SK-N-SH treated with all-trans-retinoic acid at 6 μM for 48 hours (cell line): ENCODE measurements around the gene RAB5B.

Experiments used
- ARNTL ChIP-seq: fragments of 450-650 bp; formaldehyde crosslinking; IDR thresholded peaks from 2 replicates; pipeline ENCODE4 v1.5.0; 2020; ENCODE audit warnings: low read depth, mild to moderate bottlenecking, moderate library complexity, borderline replicate concordance
- ESRRG ChIP-seq: fragments of 250-450 bp; sonication (Bioruptor Pico); IDR thresholded peaks from 2 replicates; pipeline ENCODE4 v1.6.1; 2021; ENCODE audit warnings: mild to moderate bottlenecking
- PATZ1 ChIP-seq: fragments of 250-450 bp; sonication (Bioruptor Pico); IDR thresholded peaks from 2 replicates; pipeline ENCODE4 v1.8.0; 2020; ENCODE audit warnings: mild to moderate bottlenecking, moderate library complexity, borderline replicate concordance
- TOX ChIP-seq: fragments of 250-450 bp; sonication (Bioruptor Pico); IDR thresholded peaks from 2 replicates; pipeline ENCODE4 v1.8.0; 2021; ENCODE audit warnings: mild to moderate bottlenecking, moderate library complexity, borderline replicate concordance
- ZC3H10 ChIP-seq: fragments of 250-450 bp; sonication (Bioruptor Pico); IDR thresholded peaks from 2 replicates; pipeline ENCODE4 v1.5.1; 2021; ENCODE audit warnings: mild to moderate bottlenecking, moderate library complexity
- TF ChIP-seq, protein P1 (sequence below): fragments of 250-450 bp; sonication (Bioruptor Pico); IDR thresholded peaks from 2 replicates; pipeline ENCODE4 v1.5.1; 2020; ENCODE audit warnings: low read depth, mild to moderate bottlenecking, moderate library complexity
- TF ChIP-seq, protein P2 (sequence below): fragments of 250-450 bp; sonication (Bioruptor Pico); IDR thresholded peaks from 2 replicates; pipeline ENCODE4 v1.5.1; 2021; ENCODE audit warnings: mild to moderate bottlenecking, moderate library complexity

GRCh38 chr12:56010111-56010570 is 36.3 kb downstream of the RAB5B start:
- TF ChIP-seq PATZ1: no peak
- TF ChIP-seq, protein P1, sequence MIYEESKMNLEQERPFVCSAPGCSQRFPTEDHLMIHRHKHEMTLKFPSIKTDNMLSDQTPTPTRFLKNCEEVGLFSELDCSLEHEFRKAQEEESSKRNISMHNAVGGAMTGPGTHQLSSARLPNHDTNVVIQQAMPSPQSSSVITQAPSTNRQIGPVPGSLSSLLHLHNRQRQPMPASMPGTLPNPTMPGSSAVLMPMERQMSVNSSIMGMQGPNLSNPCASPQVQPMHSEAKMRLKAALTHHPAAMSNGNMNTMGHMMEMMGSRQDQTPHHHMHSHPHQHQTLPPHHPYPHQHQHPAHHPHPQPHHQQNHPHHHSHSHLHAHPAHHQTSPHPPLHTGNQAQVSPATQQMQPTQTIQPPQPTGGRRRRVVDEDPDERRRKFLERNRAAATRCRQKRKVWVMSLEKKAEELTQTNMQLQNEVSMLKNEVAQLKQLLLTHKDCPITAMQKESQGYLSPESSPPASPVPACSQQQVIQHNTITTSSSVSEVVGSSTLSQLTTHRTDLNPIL (CRISPR knock-in tag): no peak
- TF ChIP-seq, protein P2, sequence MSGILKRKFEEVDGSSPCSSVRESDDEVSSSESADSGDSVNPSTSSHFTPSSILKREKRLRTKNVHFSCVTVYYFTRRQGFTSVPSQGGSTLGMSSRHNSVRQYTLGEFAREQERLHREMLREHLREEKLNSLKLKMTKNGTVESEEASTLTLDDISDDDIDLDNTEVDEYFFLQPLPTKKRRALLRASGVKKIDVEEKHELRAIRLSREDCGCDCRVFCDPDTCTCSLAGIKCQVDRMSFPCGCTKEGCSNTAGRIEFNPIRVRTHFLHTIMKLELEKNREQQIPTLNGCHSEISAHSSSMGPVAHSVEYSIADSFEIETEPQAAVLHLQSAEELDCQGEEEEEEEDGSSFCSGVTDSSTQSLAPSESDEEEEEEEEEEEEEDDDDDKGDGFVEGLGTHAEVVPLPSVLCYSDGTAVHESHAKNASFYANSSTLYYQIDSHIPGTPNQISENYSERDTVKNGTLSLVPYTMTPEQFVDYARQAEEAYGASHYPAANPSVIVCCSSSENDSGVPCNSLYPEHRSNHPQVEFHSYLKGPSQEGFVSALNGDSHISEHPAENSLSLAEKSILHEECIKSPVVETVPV (CRISPR knock-in tag): no peak
- TF ChIP-seq TOX: no peak
- no peak for TF ChIP-seq ZC3H10 (CRISPR knock-in tag)
- no peak for TF ChIP-seq ARNTL
- TF ChIP-seq ESRRG (CRISPR knock-in tag): no peak
